HG02588 (cell line): ENCODE results near the gene CEP72.
"Not testable (repeated sequence)": the region's sequence is repeated elsewhere in the genome, so short reads cannot be mapped to it uniquely, and the experiment has no call there.

Source experiments
- ATAC-seq: cut with Tn5 transposase; IDR thresholded peaks from one replicate; pipeline ENCODE4 v1.9.1; 2021; ENCODE audit warnings: mild to moderate bottlenecking, moderate library complexity; ENCODE audit not compliant: unreplicated experiment

The CEP72 gene, protein sequence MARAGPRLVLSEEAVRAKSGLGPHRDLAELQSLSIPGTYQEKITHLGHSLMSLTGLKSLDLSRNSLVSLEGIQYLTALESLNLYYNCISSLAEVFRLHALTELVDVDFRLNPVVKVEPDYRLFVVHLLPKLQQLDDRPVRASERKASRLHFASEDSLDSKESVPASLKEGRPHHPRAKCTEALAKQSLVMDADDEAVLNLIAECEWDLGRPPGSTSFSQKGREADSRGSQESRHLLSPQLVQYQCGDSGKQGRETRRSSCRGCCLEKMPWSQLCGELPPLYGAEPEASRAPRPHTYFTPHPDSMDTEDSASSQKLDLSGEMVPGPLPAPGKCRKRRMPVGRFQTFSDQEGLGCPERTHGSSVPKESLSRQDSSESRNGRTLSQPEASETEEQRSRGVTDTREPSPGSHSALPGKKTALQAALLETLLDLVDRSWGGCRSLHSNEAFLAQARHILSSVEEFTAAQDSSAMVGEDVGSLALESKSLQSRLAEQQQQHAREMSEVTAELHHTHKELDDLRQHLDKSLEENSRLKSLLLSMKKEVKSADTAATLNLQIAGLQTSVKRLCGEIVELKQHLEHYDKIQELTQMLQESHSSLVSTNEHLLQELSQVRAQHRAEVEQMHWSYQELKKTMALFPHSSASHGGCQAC

DNA sequence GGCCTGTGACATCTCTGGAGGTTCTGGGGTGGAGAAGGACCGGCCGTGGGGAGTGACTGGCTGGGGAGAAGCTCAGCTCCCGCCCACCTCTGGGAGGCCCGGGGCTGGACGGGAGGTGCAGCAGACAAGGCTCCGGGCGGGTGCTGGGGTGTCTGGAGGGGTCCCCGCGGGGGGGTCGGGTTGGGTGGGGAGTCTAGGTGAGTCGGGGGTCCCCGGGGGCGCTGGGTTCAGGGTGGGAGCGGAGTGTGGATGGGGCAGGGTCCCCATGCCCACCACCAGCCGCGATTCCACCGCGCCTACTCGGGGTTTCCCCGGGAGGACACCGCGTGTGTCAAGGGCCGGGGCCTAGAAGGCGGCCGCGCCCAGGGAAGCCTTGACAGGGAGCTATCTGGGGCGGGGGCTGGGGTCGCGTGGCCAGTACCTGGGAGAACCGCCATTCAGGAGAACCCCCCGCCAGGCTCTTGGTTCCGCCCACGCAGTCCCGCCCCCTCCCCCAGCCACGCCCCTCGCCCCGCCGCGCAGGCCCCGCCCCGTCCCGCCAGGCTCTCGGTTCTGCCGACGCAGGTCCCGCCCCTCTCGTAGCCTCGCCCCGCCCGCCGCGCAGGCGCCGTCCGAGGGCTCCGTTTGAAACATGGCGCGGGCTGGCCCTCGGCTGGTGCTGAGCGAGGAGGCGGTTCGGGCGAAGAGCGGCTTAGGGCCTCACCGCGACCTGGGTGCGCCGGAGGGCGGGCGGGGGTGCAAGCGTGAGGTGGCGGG is at the start of gene CEP72:
Gene CEP72, plus strand, starts transcription at position 610 of the 756 bp plus-strand sequence. Its CDS starts 22 bp downstream, at position 632.
- ATAC-seq, result peak; percentile 80

DNA sequence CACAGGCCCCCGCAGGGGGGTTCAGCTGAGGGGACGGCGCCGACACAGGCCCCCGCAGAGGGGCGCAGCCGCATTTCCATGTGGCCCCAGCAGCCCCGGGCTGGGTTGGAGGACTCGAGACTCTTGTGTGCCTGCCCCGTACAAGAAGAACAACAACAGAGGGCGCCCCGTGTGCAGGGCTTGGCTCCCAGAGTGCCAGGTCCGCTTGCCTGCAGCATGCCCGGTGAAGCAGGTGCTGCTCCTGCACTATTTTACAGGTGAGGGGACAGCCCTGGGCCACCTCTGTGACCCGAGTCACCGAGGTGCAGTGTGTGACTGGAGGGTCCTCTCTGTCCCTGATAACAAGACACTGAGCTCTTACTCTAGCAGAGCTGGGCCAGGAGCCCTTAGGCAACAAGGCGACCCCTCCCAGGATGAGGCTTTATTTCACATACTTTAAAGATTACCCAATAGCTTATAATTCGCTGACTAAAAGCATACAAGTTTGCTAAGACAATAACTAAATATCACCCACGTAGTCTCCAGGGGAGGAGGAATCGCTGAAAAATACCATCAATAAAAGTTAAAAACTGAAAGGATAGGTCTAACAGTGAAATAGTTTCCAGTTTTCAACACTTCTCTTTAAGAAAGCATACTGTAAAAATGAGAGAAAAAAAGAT is 46.2 kb upstream of the CEP72 start:
- no peak for ATAC-seq

DNA sequence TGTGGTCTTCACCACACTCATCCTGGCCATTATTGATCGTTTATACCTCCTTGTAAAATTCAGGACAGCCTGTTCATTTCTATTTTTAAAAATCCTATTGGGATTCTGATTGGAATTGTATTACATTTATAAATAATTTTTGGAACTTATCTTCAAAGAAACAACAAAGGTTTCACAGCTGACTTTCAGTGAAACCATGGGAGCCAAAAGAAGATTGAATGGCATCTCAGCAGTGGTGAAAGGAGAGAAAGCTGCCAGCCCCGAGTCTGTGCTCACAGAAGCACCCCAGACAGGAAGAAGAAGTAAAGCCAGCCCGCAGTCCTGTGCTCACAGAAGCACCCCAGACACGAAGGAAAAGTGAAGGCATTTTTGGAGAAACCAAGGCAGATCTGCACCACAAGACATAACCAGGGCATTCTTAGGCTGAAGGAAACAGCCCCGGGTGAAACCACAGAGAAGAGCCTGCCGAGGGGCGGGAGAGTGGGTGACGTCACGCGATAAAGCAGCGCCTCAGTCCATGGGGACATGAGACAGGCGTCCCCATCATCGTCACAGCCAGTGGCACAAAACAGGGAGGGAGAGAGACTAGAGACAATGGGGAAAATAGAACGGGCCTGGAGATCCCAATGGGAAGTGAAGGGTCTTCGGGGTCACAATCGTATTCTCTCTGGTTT is 45.4 kb upstream of the CEP72 start:
- no peak for ATAC-seq

DNA sequence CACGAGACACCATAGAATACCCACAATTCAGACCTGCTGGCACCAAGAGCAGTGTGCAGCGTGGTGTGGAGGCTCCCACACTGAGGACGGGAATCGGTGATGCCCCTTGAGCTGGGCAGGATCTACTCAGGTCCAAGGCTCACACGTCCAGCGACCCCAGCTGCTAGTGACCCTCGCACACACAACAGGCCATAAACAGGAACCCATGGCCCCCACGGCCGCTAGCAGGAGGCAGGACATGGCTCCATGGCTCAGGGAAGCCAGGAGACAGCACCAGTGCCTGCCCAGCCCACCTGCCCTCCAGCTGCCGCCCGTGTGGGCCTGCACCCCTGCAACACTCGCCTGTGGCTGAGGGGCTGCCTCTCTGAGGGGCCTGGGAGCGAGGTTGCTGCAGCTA is 44.5 kb upstream of the CEP72 start:
- no peak for ATAC-seq

DNA sequence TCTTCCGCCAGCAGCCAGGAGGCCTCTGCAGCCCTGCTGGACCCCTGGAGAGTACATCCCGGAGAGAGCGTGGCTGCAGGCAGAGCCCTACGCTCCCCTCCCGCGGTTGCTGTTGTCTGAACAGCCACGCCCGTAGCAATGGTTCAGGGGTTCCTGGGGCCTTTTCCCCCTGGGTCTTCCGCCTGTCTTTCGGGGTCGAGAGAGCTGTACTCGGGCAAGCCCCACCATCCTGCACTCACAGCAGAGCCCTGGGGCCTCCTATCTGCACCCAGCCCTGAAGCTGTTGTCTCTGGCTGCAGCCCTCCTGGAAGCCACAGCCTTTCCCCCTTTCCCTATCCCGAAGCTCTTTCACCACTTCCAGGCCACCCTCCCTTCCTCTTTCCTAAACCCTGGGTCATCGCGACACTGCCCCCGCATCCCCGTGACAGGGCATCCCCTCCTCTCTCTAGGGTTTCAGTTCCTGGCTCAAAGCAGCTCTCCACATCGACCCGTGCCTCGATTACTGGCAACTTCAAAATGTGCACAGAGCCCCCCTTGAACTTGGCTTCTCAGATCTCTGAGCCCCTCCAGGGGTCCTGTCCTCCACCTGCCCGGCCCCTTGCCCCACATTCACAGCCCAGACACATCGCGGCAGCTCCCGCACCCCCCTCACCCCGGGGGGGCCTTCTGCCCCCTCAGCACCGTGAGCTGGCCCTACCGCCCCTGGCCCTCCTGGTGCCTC is 43.9 kb upstream of the CEP72 start:
- ATAC-seq, result no peak

DNA sequence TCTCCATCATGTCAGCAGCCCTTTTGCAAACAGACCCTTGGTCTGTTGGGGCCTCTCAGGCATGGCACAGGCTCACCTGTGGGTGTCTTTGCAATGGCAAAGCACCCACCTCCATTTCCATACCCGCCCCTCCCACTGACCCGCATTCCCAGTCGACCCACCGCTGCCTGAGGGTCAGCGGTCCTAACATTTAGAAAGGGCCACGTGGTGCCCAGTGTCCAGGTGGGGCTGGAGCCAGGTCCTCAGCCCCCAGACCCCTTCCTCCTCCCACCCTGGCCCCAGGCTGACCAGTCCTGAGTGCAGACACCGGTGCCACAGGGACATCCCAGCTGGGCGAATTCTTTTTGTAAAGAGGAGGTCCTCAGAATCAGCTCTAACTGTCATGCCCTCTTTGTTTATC is 43.3 kb upstream of the CEP72 start:
- no peak for ATAC-seq

DNA sequence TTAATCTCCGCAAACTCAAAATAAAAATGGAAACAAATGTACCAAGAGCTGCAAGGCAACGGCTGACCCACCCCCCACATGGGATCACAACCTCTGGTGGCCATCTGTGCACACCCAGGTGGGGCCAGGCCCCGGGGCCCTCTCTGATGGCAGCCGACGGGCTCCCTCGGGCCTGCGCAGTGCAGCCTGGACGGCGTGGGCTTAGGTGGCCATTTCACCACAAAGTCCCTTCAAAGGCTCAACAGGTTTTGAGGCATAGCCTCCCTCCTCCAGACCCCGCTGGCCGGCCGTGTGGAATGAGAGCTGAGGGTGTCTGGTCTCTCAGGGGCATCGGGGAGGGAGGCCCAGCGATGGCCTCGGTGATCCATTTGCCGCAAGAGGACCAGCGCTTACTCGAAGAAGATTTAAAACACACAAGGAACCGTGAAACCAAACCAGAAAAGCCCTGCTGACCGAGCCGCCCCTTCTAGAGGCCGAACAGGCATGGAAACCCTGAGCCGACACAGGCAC is 42.7 kb upstream of the CEP72 start:
- ATAC-seq, result no peak

DNA sequence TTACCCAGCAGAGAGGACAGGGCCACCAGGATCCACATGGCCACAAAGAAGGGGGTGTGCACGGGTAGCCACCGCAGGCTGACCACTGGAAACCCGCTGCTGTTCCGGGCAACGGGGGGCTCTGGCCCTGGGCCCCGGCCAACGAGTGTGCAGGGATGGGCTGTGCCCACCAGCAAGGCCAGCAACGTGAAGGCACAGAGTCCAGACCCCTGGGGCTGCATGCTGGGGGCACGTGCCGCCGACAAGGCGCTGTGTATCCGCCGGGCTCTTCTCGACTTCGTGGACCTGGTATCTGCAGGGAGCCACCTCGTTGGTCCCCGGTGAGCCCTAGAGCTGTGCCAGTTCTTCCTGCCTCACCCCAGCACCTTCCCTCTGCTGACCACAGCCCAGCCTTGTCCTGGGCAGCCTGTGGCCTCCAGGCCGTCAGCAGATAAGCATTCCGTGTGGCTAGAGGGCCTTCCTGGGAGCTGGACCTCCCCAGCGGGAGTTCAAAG is 42.2 kb upstream of the CEP72 start:
- ATAC-seq, result no peak

DNA sequence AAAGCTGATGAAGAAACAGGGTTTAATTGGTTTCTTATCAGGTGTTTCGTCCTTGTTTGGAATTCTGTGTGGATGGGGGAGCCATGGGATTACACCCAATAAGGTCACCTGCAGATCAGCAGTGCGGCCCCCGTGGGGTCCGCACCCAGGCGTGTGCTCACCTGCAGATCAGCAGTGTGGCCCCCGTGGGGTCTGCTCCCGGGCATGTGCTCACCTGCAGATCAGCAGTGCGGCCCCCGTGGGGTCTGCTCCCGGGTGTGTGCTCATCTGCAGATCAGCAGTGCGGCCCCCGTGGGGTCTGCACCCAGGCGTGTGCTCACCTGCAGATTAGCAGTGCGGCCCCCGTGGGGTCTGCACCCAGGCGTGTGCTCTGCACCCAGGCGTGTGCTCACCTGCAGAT is 41.7 kb upstream of the CEP72 start:
- ATAC-seq, result no peak

DNA sequence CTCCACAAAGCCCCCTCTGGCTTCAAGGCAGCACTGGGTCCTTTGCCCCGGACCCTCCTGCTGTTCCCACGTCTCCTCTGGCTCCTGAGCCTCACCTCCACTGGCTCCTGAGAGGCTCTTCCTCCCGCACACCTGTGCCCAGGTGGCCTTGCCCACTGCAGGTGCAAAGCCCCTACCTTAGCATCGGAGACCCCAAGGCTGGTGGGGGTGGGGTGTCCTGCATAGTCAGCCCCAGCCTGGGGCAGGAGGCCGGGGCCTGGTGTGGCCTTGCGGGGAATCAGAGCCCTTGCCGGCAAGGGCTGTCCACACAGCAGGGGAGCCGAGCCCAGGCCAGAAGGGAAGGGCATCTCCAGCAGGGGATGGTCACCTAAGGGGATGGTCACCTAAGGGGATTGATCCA is 41.3 kb upstream of the CEP72 start:
- no peak for ATAC-seq

DNA sequence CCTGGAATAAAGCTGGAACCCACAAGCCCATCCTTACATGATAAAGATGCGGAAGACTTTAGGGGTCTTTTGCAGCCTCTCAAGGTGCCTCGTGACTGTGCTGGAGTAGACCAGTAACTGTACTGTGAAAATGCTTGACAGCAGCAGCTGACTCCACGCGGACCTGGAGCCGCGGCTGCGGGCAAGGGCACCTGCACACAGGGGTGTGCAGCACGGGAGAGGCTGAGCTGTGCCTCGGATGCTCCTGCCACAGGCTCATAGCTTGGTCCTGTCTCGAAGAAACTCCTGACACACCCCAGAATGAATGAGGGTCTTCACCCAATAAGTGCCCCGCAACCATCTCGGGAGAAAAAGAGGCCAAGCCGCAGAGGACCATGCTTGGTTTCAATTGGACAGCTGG is 40.3 kb upstream of the CEP72 start:
- ATAC-seq, result no peak

DNA sequence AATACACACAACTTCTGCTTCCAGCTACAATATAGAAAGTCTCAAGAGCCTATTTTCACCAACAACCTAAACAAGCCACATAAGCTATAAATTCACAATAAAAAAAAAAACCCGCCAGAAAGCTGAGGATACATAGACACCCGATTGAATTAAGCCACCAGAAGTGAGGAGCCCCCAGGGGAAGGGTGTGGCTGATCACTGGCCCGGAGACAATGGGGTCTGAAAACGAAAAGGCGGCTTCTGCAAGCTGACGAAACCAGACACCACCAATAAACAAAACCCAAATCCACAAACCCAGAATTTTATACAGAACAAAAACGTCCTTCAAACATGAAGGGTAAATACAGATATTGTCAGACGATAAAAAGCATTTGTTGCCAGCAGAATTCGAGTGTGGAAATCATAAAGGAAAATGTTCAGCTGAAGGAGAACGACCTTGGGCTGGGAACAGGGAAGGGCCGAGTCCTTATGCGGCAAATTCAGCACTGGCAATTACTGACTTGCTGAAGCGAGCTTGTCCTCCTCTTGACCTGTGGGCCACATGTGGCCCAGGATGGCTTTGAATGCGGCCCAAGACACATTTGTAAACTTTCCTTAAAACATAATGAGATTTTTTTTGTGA is 39.6 kb upstream of the CEP72 start:
- no peak for ATAC-seq

DNA sequence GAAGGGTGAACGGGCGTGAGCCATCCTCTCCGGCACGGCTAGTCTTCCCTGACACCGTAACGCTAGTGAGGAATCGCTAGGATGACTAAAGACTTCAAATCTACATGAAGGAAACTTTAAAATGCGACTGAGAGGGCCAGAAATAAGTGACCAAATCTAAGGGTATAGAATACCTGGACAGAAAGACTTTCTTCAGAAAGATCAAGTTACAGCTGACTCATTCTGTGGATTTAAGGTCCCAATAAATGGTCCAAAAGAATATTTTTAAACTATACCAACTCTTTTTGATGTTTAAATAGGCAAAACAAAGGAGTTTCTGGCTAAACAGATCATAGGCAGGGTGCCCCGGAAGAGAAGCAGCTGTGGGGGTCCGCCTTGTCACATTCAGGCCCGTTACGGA is 38.9 kb upstream of the CEP72 start:
- no peak for ATAC-seq

DNA sequence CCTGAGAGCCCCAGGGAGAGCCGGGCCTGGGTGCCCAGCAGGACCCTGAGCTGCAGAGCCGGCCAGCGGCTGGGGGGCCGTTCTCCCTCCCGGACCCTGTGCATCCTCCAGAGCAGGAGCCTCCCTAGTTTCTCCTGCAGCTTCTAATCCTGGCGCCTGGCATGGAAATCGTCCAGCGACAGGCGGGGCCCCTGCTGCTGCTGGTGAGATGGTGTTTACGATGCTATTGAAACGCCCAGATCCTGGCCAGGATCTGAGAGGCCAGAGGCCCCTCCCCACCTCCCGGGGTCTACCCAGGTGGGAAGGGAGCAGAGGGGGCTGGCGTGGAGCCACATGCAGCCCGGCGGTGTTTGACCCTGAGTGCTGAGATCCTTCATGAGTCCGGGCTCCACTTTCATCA is 38.2 kb upstream of the CEP72 start:
- no peak for ATAC-seq

DNA sequence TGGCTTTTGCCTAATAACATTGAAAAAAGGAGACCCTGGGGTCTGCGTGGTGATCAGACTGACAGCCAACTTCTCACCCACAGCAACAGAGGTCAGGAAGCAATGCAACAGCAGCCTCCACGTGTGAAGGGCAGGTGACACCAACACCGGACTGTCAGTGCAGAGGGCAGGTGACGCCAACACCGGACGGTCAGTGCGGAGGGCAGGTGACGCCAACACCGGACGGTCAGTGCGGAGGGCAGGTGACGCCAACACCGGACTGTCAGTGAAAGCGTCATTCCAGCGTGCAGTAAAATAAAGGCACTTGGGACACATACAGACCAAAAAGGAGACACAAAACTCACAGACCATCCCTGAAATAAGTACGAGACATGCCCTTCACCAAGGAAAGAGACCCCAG is 37.2 kb upstream of the CEP72 start:
- no peak for ATAC-seq

DNA sequence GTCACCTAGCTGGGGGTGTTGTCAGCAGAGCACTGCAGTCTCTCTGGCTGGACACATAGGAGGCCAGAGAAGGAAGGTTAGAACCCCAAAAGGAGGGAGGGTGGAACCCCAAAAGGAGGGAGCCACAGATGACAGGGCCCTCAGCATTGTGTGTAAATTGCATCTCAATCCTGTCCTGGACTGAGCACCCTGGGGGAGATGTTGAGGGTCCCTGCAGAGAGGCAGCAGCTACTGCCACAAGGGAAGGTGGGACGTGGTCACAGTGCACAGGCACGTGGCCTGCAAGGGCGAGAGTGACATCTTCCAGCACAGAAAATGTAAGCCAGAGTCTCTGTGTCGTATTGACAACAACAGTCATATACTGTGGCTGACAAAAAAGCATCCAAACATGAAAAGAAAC is 36.5 kb upstream of the CEP72 start:
- no peak for ATAC-seq

DNA sequence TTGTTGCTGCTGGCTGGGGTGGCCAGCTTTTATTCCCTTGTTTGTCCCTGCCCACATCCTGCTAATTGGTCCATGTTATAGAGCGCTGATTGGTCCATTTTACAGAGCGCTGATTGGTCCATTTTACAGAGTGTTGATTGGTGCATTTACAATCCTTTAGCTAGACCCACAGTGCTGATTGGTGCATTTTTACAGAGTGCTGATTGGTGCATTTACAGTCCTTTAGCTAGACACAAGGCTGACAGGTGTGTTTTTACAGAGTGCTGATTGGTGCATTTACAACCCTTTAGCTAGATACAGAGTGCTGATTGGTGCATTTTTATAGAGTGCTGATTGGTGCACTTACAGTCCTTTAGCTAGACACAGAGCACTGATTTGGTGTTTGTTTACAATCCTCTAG is 34.9 kb upstream of the CEP72 start:
- not testable (repeated sequence) for ATAC-seq

DNA sequence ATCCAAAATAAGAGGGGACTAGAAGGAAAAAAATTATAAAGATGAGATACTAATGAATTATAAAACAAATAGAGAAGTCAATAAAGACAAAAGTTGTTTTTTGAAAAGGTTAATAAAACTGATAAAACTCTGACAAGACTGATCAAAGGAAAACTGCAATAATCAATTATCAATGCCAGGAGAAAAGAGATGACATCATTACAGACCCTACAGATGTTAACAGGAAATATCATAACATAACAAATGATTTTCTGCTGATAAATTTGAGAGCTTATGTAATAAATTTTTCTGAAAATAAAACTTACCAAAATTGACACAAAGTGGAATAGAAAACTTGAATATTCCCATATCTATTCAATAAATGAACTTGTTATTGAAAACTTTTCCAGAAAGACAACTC is 34.3 kb upstream of the CEP72 start:
- ATAC-seq, result no peak

DNA sequence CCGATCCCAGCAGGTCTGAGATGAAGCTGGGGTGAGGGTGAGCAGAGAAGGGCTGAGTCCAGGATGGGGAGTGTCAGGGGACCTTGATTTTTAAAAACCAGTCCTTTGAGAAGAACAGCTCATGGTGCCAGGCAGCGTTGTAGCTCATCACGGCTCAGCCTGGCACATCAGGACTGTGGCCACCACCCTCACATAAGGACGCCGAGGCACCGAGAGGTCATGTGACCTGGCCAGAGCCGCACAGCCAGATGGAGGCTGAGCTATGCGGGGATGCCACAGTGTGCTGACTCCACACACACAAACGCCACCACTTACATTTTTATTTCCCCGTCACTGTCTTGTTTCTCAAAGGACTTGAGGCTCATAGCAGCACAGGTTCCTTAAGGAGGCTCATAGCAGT is 32.9 kb upstream of the CEP72 start:
- no peak for ATAC-seq
